NK-92 treated with Interleukin-12 subunit alpha and Interleukin-12 subunit beta, amount 100 ng/mL, for 24 hours (cell line): Measurements from ENCODE around the gene ORC1.

Experiments
- DNase-seq: peaks from one replicate; lab custom pipeline; 2025; lab: John Stamatoyannopoulos, UW

ORC1 gene

DNA sequence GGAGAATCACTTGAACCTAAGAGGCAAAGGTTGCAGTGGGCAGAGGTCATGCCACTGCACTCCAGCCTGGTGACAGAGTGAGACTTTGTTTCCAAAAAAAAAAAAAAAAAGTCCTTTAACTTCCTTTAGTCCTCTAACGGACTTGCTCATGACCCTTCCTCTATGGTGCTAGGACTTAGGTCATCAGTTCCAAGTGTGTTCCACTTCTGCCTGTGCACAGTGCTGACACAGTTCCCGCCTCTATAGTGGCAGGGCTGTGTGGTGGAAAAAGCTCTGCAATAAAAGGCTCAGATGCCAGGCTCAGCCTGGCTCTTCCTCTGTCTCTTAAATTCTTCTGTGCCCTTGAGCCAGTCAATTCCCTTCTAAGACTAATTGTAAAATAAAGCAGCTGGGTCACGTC lies 60.2 kb downstream of the ORC1 start:
- DNase-seq: no peak

DNA sequence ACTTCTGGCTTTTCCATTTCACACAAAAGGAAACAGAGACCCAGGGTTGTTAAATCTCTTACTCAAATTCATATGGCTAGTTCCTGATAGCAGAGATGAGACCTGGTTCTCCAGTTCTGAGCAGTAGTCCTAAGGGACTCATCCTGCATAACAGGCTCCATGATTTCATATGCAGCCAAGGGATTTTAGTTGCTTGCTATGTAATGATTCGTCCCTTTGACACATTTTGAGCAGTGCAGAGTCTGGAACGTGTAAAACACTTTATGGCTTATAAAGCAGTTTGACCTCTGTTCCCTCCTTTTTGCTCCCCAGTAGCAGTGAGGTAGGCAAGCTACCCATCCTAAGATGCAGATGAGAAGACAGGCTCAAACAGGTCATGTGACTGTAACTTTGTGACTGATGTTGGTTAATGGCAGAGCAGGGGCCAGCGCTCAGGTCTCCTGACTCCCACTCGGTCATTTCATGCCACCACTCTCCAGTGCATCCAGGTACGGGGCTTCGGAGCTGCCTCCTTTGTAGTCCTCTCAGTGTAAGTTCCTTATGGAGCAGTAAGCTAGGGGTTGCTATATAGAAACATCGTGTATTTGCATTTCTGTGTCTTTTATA lies 62.5 kb downstream of the ORC1 start:
- DNase-seq: no peak

DNA sequence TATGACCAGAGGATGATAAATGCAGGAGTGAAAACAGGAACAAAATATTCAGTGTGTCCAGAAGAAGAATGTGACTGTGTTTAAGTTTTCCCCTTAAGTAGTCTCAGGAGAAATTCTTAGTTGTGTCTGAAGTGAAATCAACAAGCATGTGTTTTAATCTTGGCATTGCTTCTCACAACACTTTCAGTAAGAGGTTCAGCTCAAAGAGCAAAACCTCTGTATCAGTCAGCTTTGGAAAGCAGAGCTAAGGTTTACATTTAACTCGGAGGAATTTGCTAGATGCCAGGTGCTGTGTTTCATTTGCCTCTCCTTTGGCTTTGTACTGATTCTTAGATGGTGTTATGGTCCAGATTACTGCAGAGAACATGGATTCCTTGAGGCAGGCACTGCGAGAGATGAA lies 66.8 kb downstream of the ORC1 start:
- DNase-seq: no peak

DNA sequence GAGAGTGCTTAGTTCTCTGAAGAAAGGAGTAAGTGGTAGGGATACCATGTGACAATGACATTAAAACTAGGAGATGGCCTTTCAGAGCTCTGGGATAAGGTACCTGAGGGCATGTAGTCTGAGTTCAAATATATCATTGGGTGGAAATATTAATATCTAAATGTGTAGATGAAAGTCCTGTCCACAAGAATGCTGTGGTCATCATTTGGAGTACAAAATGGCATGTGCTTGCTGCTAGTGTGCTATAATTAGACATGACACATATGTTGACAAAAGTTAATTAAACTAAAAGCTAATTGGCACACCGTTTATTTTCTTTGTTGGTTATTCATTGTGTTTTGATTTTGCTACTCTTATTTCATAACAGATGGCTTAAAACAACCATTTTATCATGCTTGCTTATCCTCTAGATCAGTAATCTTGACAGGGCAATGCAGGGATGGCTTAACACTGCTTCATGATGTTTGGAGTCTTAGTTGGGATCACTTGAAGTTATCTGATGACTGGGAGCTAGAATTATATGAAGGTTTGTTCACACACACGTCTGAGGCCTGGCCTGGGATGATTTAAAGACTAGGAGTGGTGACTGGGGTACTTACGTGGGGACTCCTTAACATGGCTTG lies 69.2 kb downstream of the ORC1 start:
- DNase-seq: no peak

DNA sequence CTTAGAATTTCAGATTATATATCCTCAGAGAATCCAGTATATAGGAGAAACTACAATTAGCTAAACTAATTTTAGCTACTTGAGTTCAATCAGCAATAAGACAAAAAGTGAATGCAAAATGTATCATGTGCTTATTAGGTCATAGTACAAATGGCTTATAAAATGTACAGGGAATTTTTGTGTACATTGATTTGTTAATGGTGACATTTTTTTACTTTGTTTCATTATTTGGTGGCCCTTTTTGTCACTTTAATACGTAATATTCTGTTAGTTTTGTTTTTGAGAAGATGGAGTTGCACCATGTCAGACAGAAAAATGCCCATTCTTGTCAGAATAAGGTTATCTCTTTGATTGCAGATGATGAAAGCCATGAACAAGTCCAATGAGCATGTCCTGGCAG lies 71.8 kb downstream of the ORC1 start:
- DNase-seq: no peak

DNA sequence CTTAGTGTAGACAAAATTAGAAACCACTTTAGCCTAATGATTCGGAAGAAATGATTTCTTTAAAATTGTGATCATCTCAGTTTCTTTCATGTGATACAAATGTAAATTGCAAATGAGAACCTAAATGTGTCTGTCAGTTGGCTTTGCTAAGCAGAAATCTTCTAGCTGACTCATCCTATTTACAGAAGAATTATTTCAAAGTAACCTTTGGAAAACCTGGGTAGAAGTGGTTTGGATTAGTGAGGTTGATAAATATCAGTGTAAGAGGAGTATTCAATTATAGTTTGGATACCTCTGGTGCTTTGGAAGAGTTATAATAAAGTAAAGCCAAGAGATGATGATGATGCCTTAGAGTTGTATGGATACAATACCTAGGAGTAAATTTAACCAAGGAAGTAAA lies 75.6 kb downstream of the ORC1 start:
- DNase-seq: no peak

DNA sequence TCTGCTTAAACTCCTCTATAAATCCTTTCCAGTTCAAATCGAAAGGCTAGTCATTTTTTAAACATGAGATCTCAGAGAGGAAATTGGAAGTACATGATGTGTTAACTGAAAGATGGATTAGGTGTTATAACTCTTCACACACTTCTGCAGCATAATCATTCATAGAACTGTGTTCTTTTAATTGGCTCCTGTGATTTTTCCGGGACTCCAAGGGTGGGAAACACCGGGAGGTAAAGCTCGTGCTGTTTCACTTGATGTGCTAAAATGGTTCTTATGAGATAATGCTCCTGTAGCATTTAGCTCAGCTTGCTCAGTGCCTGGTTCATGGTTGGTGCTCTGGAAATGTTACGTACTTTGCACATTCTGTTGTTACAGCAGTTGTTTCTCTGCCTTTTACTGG lies 78.4 kb downstream of the ORC1 start:
- no peak for DNase-seq

DNA sequence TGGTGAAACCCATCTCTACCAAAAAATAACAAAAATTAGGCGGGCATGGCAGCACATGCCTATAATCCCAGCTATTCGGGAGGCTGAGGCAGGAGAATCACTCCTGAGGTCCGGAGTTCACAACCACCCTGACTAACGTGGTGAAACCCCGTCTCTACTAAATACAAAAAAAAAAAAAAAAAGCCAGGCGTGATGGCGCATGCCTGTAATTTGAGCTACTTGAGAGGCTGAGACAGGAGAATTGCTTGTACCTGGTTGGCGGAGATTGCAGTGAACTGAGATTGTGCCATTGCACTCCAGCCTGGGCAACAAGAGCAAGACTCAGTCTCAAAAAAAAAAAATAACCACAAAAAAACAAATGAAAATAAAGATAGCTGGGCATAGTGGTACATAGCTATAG lies 80.5 kb downstream of the ORC1 start:
- no peak for DNase-seq
